HG02610 (cell line): ENCODE measurements around the gene CCDC9.
"Not testable (repeated sequence)": the region's sequence is repeated elsewhere in the genome, so short reads cannot be mapped to it uniquely, and the experiment has no call there.

ENCODE experiments used
- ATAC-seq: cut with Tn5 transposase; IDR thresholded peaks from one replicate; pipeline ENCODE4 v1.9.1; 2021; ENCODE audit warnings: mild to moderate bottlenecking, moderate library complexity; ENCODE audit not compliant: unreplicated experiment

Gene CCDC9

GRCh38 chr19:47283405-47284059, 27.2 kb downstream of the CCDC9 start:
- ATAC-seq, result no peak

DNA sequence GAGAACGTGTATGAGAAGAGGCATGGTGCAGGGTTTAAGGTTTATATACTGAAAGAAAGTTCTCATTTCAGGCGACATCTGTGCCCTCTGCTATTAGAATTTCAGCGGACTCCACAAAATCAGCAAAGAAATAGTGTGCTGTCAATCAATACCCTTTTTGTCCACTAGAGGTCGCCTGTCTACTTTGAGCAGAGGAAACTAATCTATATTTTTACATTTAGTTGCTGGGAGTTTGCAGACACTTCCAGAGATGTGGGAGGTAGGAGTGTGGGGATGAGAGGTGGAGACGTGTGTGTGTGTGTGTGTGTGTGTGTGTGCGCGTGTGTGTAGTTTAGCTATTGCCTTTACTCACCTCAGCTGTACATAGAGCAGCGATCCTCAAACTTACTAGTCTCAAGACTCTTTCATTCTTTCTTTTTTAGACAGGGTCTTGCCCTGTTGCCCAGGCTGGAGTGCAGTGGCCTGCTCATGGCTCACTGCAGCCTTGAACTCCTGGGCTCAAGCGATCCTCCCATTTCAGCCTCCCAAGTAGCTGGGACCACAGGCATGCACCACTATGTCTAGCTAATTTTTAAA, 28.1 kb downstream of the CCDC9 start:
- ATAC-seq, result no peak

DNA sequence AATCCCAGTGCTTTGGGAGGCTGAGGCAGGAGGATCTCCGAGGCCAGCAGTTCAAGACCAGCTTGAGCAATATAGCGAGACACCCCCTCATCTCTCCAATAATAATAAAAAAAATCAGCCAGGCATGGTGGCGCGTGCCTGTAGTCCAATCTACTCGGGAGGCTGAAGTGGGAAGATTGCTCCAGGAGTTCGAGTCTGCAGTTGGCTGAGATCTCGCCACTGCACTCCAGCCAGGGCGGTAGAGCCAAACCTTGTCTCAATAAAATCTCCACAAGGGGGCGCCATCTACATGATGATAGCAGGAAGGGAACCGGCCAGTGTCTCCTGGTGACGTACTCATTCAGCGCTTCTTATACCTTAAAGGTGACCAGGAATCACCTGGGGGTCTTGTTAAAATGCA, 39.7 kb downstream of the CCDC9 start:
- no peak for ATAC-seq

- not testable (repeated sequence) for ATAC-seq
Measured at GRCh38 chr19:47300867-47301266, 44.5 kb downstream of the CCDC9 start.

DNA sequence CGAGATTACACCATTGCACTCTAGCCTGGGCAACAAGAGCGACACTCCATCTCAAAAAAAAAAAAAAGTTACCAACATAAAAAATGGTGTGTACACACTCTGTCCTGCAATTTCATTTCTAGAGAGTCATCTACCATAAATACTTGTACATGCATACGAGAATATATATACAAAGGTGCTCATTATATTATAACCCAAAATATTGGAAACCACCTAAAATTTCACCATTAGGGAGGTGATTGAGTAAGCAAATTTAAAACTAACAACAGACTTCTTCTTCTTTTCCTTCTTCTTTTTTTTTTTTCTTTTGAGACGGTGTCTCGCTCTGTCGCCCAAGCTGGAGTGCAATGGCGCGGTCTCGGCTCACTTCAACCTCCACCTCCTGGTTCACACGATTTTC, 45.9 kb downstream of the CCDC9 start:
- no peak for ATAC-seq

DNA sequence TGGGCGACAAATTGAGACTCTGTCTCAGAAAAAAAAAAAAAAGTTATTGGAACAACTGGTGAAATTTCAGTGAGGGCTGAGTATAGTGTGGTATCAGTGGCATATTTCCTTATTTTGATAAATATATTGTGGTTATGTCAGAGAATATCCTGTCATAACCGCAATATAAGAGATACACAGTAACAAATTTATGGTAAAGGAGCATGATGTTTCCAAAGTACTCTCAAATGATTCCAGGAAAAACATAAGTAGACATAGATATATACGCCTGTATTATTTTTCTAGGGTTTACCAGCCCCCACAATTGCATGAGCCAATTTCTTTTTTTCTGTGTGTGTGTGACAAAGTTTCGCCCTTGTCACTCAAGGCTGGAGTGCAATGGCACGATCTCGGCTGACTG, 47.6 kb downstream of the CCDC9 start:
- ATAC-seq, result no peak

DNA sequence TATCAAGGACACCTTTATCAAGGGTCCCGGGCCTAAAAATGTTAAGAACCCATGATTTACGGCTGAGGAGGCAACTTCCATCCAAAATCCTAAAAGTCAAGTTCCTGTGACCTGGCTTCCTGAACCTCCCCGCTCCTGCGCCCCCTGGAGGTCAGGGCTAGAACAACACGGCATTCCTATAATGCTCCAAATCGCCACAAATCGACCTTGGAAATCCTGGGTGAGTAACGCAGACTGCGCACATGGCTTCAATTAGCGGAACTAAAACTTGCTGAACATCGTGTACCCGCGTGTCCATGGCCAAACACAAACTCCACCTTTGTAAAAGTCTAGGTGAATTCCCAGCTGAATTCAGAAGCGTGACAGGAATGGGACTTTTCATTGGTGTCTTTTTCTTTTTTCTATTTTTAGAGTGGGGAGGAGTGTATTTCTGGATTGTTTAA, 49.0 kb downstream of the CCDC9 start:
- no peak for ATAC-seq

DNA sequence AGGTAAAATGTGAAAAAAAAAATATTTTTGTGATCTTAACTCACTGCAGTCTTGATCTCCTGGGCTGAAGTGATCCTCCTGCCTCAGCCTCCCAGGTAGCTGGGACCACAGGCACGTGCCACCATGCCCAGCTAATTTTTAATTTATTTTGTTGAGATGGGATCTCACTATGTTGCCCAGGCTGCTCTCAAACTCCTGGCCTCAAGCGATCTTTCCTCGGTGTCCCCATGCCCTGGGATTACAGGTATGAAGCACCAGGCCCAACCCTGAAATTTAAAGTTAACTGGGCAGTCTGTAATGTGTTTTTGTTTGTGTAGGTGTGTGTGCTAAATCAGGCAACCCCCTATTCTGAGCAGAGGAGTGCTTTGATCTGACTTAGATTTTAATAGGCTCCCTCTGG, 50.0 kb downstream of the CCDC9 start:
- ATAC-seq, result no peak

- no peak for ATAC-seq
Measured at GRCh38 chr19:47309038-47309437, 52.7 kb downstream of the CCDC9 start.

DNA sequence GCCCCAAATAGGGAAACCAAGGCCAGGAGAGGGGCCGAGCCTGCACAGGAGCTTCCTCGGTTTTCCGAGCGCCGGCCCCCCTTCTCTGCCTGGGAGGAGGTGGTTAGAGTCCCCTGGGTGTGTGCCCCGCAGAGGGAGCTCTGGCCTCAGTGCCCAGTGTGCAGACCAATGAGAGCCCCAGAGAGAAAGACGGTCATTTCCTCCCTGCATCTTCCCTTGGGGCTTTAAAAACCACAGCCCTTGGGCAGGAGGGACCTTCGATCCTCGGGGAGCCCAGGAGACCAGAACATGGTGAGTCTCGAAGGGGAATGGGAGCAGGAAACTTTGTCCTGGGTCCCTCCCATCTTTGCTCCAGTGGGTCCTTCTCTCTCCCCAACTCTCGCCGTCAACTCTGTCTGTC, 53.3 kb downstream of the CCDC9 start, which contains the start of gene C5AR1:
C5AR1 (plus strand) TSS at position 254 of the 400 bp plus-strand sequence; CDS start at position 289, 35 bp downstream.
- no peak for ATAC-seq

DNA sequence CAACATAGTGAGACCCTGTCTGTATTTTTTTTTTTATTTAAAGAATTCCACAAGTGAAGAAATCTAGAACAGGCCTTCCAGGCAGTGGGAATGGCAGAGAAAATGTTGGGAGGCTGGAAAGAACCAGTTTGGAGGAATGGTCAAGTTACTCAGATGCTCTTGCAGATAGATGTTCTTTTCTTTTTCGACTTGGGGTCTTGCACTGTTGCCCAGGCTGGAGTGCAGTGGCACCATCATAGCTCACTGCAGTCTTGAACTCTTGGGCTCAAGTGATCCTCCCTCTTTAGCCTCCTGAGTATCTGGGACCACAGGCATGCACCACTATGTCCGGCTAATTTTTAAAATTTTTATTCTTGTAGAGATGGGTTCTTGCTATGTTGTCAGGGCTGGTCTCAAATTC, 54.0 kb downstream of the CCDC9 start:
- ATAC-seq, result no peak

GRCh38 chr19:47310819-47311218, 54.5 kb downstream of the CCDC9 start:
- ATAC-seq, result no peak

DNA sequence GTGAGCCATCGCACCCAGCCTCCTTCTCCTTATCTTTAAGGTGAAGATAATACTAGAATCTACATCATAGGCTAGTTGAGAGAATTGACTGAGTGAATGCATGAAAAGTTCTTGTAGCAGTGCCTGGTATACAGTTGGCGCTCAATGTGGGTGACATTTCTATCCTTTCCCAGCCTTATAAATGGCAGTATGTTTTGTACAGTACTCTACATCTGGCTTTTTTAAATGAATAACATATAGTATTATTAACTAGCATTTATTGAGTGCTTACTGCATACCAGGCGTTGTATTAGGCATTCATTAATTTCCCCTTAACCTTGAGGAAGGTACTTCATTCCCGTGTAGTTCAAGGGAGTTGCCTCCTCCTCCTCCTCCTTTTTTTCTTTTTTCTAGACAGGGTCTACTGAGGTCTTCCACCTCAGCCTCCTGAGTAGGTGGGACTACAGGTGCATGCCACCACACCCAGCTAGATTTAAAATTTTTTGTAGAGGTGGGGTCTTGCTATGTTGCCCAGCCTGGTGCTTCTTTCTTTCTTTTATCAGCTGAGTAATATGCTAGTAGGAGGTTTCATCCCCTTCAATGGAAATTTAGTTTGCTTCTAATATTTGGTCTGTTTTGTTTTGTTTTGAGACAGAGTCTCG, 56.2 kb downstream of the CCDC9 start:
- no peak for ATAC-seq

DNA sequence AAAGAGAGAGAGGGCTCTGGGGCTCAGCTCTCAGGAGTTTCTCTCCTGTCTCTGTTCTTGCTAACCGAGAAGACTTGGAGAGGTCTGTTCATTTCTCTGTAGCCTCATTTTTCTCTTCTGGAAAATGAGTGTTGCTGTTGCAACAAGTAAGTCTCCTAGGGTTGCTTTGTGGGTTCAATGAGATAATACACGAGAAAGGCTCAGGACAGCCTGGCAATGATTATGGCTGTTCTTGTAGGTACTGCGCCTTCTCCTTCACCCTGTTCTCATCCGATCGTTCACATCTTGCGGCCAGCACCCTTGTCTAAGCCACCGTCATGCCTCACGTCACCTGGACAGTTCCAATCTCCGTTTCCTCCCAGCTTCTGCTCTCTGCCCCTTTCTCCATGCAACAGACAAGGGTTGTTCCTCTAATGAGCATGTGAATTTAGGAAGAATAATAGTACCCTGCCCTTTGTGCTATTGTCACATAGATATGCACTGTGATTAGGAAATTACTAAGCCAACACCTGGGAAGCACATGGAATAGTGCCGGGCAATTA, 57.5 kb downstream of the CCDC9 start:
- no peak for ATAC-seq

DNA sequence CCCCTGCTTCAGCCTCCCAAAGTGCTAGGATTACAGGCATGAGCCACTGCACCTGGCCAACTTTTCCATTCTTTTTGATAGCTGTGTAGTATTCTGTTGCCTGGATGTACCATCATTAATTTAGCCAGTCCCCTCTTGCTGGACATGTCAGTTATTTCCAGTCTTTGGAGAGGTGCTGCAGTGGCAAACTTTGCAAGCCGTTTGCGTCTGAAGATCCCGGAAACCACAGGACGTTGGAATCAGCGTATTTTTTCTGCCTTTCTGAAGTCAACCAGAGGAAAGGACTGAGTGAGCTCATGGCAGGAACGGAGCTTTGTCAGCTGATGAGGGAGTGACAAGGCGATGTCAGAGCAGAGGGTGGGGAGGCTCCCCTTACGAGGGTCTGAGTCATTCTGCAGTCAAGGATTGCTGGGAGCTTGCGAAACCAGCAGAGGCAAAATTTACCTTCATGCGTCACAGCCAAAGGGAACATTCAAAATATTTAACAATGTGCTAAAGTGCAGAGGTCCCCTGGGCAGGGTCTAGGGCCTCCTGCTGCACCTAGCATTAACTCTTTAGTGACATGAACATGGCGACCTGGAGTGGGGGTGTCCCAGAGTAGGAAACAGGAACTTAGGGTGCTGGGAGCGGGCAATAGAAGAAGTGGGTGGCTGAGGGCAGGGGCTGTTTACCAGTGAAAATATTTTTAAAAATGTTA, 58.9 kb downstream of the CCDC9 start:
- ATAC-seq, result no peak

DNA sequence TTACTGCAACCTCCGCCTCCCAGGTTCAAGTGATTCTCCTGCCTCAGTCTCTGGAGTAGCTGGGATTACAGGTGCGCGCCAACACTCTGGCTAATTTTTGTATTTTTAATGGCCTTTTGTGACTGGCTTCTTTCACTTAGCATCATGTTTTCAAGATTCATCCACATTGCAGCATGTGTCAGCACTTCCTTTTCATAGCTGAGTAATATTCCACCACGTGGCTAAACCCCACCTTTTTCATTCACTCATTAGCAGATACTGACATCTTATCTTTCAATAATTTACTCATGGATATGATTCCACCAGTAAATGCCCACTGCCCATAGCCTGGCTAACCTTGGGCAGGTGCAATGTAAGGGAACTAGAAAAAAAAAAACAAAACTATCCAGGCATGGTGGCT, 60.2 kb downstream of the CCDC9 start:
- no peak for ATAC-seq

DNA sequence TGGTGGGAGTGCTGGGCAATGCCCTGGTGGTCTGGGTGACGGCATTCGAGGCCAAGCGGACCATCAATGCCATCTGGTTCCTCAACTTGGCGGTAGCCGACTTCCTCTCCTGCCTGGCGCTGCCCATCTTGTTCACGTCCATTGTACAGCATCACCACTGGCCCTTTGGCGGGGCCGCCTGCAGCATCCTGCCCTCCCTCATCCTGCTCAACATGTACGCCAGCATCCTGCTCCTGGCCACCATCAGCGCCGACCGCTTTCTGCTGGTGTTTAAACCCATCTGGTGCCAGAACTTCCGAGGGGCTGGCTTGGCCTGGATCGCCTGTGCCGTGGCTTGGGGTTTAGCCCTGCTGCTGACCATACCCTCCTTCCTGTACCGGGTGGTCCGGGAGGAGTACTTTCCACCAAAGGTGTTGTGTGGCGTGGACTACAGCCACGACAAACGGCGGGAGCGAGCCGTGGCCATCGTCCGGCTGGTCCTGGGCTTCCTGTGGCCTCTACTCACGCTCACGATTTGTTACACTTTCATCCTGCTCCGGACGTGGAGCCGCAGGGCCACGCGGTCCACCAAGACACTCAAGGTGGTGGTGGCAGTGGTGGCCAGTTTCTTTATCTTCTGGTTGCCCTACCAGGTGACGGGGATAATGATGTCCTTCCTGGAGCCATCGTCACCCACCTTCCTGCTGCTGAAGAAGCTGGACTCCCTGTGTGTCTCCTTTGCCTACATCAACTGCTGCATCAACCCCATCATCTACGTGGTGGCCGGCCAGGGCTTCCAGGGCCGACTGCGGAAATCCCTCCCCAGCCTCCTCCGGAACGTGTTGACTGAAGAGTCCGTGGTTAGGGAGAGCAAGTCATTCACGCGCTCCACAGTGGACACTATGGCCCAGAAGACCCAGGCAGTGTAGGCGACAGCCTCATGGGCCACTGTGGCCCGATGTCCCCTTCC, 63.9 kb downstream of the CCDC9 start:
- ATAC-seq, result no peak
